PFSK-1 (cell line): ENCODE data around the gene TJP2.

ENCODE experiments used
- SIN3A ChIP-seq: IDR thresholded peaks from 2 replicates; pipeline ENCODE4 v1.6.1; 2012; ENCODE audit warnings: mild to moderate bottlenecking, low read length, moderate library complexity, borderline replicate concordance; ENCODE audit not compliant: insufficient read depth
- TAF1 ChIP-seq: IDR thresholded peaks from 2 replicates; pipeline ENCODE4 v1.6.1; 2012; ENCODE audit warnings: low read length, control low read depth, borderline replicate concordance; ENCODE audit not compliant: insufficient read depth

GRCh38 chr9:69283003-69283402, 108.9 kb downstream of the TJP2 start:
- TF ChIP-seq TAF1: no peak
- no peak for TF ChIP-seq SIN3A
